D341Med (cell line): ENCODE measurements around the gene C1orf122.

Experiments used
- DNase-seq: peaks from one replicate; pipeline ENCODE4 v3.0.0; 2012; ENCODE audit warnings: low spot score

C1orf122 gene

GRCh38 chr1:37845049-37845646 lies 37.6 kb downstream of the C1orf122 start:
- DNase-seq: no peak

DNA sequence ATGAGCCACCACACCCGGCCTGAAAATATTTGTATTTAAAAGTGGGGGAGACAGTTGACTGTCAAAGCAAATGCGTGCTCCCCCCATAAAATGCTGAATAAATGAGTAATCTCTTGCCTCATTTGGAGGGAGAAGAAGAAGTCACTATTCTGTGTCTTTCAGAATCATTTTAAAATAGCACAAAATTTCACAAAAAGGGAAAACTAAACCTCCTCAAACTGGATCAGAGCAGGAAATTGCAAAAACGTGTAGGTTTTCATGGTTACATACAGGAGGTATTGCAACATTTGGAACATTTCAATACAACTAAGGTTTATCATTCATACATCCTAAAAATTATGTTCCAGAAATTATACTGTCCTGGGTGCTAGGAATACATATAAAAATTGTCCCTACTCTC lies 38.2 kb downstream of the C1orf122 start:
- no peak for DNase-seq

DNA sequence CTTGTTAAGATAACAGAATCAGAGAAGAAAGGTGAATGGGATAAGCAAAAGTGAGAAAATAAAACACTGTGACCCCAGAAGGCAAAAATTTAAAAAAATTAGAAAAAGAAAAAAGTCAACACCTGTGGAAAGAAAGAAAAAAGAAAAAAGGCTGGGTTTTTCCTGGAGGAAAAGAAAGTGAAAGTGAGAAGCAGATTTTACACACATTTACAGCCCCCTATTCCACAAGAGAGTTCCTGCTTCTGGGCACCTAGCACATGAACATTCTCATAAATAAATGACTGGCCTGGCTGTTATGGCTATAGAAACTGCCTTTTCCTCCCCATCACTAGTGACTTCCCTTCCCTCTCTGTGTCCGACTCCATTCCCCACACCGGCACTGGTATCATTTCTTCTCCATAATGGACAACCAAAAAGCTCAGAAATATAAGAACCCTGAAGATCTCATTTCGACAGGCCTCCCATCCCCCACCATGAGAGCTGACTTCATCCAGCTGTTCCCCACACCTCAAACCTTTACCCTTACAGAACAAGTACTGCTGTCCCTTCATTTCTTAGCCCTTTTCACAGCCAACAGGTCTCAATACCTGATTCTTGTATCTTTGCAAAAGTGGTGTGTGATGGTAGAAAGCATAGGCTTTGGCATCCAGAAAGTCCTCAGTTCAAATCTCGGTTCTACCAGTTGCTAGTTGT lies 39.2 kb downstream of the C1orf122 start:
- no peak for DNase-seq

DNA sequence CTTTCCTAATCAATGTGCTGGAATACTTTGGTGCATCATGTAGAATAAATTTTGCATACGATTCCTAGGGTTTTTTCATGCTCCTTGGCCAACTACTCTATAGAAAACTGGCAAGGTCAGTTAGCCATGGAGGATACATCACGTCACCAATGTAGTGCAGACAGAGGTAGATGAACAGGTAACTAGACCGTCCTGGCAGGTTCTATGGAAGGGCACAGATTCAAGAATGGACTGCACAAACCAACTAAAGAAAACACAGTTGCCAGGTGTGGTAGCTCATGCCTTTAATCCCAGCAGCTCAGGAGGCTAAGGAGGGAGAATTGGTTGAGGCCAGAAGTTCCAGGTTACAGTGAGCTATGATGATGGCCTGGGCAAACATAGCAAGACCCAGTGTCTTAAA lies 41.9 kb downstream of the C1orf122 start:
- DNase-seq: no peak

DNA sequence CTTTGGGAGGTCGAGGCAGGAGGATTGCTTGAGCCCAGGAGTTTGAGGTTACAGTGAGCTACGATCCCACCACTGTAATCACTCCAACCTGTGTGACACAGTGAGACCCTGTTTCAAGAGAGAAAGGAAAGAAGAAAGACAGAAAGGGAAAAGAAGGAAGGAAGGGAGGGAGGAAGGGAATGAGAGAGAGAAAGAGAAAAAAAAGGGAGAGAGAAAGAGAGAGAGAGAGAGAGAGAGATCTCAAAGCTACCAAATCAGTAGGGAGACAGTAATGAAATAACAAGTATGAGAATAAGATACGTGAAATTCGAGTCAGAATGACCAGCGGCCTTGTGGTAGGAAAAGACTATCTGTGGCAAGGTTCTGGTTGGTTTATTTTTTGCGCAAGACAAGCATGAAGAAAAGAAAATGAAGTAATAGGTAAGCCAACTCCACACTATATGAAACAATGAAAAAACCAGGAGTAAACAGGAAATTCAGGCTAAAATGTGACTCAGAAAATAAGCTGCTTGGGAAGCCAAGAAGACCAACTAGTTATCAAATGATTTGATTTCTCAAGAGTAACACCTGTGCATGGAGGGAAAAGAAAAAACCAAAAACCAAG lies 42.9 kb downstream of the C1orf122 start:
- DNase-seq: no peak

DNA sequence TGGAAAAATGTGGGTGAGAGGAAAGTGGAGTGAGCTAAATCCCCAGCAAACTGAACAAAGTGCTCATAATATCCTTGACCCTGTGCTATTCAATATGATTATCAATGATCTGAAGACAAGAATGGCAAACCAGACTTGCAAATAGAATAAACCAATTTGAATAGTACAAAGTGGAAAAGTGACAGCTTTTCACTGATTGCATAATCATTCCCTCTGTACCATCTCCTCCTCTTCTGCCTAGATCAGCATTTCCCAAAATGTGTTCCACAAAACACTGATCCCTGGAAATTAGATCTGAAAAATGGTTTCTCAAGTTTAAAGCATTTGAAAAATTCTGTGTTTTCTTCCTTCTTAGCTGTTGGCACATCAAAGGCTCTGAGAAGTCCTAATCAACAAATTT lies 43.7 kb downstream of the C1orf122 start:
- DNase-seq: no peak

DNA sequence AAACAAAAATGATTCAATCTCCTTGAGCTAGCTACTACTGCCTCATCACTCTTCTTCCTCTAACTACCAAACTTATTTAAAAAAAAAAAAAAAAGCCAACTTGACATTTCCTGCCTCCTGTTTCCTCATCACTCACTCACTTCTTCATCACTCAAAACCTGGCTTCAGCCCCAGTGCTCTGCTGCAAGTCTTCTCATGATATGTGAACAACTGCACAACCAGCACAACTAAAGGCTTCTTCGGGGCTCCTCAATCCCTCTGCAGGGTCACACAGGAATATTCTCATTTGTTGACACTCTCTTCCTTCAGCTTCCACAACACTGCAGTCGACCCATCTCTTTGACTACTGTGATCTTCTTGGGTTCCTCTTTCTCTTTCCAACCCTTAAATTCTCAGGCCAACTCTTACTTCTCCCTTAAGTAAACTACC lies 44.2 kb downstream of the C1orf122 start:
- no peak for DNase-seq

DNA sequence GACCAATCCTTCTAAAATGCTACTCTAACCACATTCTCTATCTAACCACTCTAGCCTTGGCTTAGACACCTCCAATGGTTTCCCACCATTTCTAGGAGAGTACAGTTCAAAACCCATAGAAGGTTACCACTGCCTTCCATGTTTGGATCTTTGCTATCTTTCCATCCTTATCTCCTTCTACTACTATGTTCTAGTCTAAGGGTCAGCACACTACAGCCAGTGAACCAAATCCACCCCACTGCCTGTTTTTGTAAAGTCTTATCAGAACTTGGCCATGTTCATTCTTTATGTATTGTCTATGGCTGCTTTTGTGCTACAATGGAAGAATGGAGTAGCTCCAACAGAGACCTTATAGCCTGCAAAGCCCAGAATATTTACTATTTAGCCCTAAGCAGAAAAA lies 45.6 kb downstream of the C1orf122 start:
- no peak for DNase-seq

- no peak for DNase-seq
Measured at GRCh38 chr1:37854406-37854805, 46.8 kb downstream of the C1orf122 start.
